GM21360 (cell line): ENCODE results near the gene PCSK5.
"Not testable (repeated sequence)": the region's sequence is repeated elsewhere in the genome, so short reads cannot be mapped to it uniquely, and the experiment has no call there.

ENCODE experiments used
- ATAC-seq: cut with Tn5 transposase; IDR thresholded peaks from one replicate; pipeline ENCODE4 v1.9.1; 2021; ENCODE audit warnings: mild to moderate bottlenecking, moderate library complexity; ENCODE audit not compliant: unreplicated experiment

Gene PCSK5

GRCh38 chr9:75890472-75891276 lies at the start of gene PCSK5:
Gene PCSK5, plus strand, starts transcription at chr9:75890673. Its CDS starts 509 bp downstream, at chr9:75891182.
- peak; percentile 87 for ATAC-seq

DNA sequence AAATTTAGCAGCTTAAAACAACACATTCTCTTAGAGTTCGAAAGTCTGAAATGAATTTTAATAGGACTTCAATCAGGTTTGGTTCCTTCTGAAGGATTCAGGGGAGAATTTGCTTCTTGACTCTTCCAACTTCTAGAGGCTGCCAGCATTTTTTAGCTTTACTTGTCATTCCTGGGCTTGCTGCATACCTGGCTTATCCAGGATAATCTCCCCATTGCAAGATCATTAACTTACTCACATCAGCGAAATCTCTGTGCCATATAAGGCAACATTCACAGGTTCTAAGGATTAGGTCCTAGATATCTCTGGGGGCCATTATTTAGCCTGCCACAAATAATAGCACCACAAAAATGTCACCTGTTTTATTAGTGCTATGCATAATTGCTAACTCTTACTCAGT lies 46.2 kb upstream of the PCSK5 start:
- no peak for ATAC-seq

GRCh38 chr9:75845806-75846205 lies 44.7 kb upstream of the PCSK5 start:
- no peak for ATAC-seq

DNA sequence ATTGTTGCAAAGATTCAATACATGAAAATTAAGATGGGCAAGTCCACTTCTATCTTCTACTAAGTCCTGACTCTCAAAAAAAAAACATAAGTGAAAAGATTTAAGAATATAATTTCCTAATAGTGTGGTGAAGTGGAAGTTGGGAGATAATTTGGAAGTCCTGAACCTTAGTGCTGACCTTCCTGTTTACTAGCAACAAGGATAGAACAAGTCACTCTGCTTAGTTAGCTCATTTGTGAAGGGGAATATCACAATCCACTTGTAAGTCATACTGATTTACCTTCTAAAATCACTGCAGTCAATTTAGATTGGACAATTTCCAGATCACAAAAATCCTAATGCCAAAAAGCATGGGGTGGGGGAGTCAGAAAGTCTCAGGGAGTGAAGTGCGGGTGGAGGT lies 43.4 kb upstream of the PCSK5 start:
- no peak for ATAC-seq

- no peak for ATAC-seq
These were observed 39.8 kb upstream of the PCSK5 start for GRCh38 chr9:75850459-75851200.

GRCh38 chr9:75851917-75852316 lies 38.6 kb upstream of the PCSK5 start:
- no peak for ATAC-seq

DNA sequence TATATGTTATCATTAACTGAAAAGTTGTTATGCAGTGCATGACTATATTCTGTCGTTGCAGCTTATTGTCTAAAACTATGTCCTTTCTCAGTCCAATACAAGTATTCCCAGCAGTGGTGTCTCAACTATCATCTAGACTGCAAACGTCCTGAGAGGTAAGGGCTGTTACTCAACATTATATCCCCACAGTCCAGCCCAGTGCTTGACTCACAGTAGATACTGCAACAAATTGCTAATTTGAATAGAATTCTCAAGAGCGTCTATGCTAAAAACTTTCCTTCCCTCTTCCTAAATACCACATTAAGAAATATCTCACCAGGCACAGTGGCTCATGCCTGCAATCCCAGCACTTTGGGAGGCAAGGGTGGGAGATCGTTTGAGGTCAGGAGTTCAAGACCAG lies 37.7 kb upstream of the PCSK5 start:
- no peak for ATAC-seq

DNA sequence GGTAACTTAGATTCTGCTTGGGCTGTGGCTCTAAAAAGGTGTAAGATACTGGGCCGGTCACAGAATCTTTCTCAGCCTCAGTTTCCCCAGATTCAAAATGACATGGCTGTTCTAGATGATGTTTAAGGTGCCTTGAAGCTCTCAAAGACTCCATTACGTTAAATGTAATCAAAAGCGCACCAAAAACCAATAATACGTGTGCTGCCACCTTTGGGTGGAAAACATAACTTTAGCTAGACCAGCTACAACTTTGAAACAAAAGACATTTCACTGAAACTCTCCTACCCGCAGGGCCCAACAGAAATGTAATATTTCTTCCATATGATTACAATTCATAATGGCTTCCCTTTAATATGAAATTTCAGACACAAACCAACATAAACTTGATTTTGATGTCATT lies 35.0 kb upstream of the PCSK5 start:
- ATAC-seq: no peak

- no peak for ATAC-seq
These were observed 31.9 kb upstream of the PCSK5 start for GRCh38 chr9:75858497-75859092.

- no peak for ATAC-seq
These were observed 26.2 kb upstream of the PCSK5 start for GRCh38 chr9:75864266-75864665.

DNA sequence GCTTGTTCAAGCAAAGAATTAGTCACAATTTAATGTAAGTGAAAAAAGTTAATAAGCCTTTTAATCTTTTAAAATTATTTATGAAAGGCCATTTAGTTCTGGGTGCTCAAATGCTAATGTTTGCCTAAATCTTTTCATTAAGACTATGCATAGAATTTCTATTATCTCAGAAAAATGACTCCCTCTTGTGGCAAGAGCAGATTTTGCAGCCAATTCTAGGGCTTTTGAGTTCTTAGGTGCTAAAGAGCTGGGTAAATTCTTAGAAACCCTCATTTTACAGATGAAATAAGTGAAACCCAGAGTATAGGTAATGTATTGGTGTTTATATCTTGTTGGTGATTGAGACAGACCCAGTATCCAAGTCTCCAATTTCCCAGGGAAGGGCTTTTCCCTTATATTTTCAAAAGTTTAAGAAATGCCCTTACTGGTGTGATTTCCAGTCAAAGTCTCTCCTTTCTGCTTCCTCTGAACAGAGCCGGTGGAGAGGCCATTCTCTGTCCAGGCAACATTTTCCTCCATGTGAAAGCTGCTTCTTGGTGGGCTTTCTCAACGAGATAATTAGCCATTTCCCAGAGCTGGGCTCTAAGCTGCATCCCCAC lies 24.1 kb upstream of the PCSK5 start:
- ATAC-seq: no peak

DNA sequence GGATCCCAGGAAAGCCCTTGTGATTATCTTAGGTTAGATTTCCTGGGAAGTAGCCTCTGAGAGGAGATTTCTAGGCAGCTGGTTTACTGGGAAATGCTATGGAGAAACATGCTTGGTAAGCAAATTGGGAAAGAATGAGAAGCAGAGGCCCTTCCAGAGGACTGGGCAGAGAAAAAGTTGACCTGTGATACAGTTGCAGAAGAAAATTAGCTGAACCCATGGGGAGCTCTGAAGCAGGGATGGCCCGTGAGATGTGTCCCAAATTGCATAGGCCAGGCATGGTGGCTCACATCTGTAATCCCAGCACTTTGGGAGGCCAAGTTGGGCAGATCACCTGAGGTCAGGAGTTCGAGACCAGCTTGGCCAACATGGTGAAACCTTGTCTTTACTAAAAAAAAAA lies 21.9 kb upstream of the PCSK5 start:
- not testable (repeated sequence) for ATAC-seq

- ATAC-seq: no peak
These were observed 21.2 kb upstream of the PCSK5 start for GRCh38 chr9:75869236-75869635.

DNA sequence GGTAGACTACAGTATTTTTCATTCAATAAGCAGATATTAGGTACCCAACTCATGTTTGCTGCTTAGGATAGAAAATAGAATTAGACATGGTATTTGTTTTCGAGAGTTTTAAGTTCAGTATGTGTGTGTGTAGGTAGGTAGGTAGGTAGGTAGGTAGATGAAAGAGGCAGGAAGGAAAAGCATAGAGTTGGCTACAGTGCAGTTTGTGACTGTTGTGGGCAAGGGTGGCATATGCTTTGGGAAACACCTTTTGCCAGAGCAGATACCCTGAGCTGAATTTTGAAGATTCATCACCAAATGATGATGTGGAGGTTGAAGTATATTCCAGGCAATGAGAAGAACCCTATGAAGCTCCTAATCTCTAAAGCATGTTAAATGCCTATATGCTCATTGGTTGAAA lies 20.0 kb upstream of the PCSK5 start:
- no peak for ATAC-seq

GRCh38 chr9:75871624-75872023 lies 18.8 kb upstream of the PCSK5 start:
- no peak for ATAC-seq

- no peak for ATAC-seq
These were observed 16.8 kb upstream of the PCSK5 start for GRCh38 chr9:75873712-75874111.

GRCh38 chr9:75876999-75877640 lies 13.4 kb upstream of the PCSK5 start:
- no peak for ATAC-seq

GRCh38 chr9:75878488-75878860 lies 12.0 kb upstream of the PCSK5 start:
- no peak for ATAC-seq

DNA sequence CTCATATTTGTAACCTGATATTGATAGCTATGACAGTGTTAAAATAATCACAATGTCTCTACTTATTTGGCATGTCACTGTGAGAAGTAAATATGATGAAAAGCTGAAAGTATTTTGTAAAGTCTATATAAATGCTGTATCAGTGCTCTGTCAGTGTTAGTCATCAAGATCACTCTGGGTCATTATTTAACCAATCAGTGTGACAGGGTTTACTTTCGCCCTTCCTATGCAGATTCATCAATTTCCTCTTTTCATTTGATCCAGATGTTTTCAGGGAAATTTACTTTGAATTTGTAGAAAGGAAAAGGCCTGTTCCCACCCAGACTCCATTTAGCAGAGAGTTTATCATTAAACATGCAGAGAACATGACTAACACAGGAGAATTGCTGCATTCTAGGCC lies 9.9 kb upstream of the PCSK5 start:
- no peak for ATAC-seq

GRCh38 chr9:75881761-75882160 lies 8.7 kb upstream of the PCSK5 start:
- no peak for ATAC-seq

GRCh38 chr9:75885652-75886051 lies 4.8 kb upstream of the PCSK5 start:
- no peak for ATAC-seq
